Esophagus squamous epithelium (tissue), 4 donors: Measurements from ENCODE around the gene NTN3.

ENCODE experiments used
- CTCF ChIP-seq, 6 experiments: fragments of 450-650 bp in 4 of 6; fragments of 200-600 bp in 2 of 6; sonication (generic) in 2 of 6; IDR thresholded peaks; one replicate each; pipeline ENCODE4 v1.5.1; 2016 to 2019; ENCODE audit warnings: antibody characterized with exemption in 6 of 6, mild to moderate bottlenecking in 4 of 6, moderate library complexity in 4 of 6
- POLR2A ChIP-seq, 4 donors: fragments of 450-650 bp; IDR thresholded peaks; one replicate each; pipeline ENCODE4 v1.6.1; 2017; ENCODE audit warnings: antibody characterized with exemption in 4 of 4, mild to moderate bottlenecking in 4 of 4, moderate library complexity in 3 of 4

GRCh38 chr16:2511128-2511800, 40.2 kb downstream of the NTN3 start:
- TF ChIP-seq CTCF (IDR thresholded peaks at IDR 0.05) (no peak), POLR2A (IDR thresholded peaks at IDR 0.05) (no peak)
